Breast epithelium (tissue), 4 donors: ENCODE results near the gene TRAPPC5. TPM values are rescaled to one million over a fixed set of nuclear protein-coding genes. Genes with fewer than 3 reads are reported as not detected.

ENCODE experiments used
- DNase-seq, 2 donors: peaks; one replicate each; pipeline ENCODE4 v3.0.0-alpha.2; 2019; ENCODE audit warnings: low spot score in 2 of 2
- H3K27ac ChIP-seq, 2 donors: fragments of 200-600 bp; sonication (generic) in 1 of 2; one replicate each; pipeline ENCODE4 v1.5.1; 2016 to 2019; ENCODE audit warnings: mild to moderate bottlenecking in 1 of 2
- H3K27me3 ChIP-seq, 2 donors: fragments of 200-600 bp; sonication (generic) in 1 of 2; one replicate each; pipeline versions ENCODE4 v1.5.1 to v1.6.0; 2017 to 2019; ENCODE audit warnings: control low read depth in 1 of 2, mild to moderate bottlenecking in 1 of 2
- H3K36me3 ChIP-seq: fragments of 200-600 bp; one replicate; pipeline ENCODE4 v1.5.1; 2019
- H3K4me1 ChIP-seq, 2 donors: fragments of 200-600 bp; sonication (generic); one replicate each; pipeline ENCODE4 v1.5.1; 2016 to 2019; ENCODE audit warnings: control low read depth in 1 of 2
- H3K4me3 ChIP-seq, 3 donors: fragments of 200-600 bp; sonication (generic); 1 replicate in 2 of 3; 2 replicates in 1 of 3; pipeline ENCODE4 v1.5.1; 2016 to 2019; ENCODE audit warnings: mild to moderate bottlenecking in 3 of 3, moderate library complexity in 2 of 3
- H3K9me3 ChIP-seq, 2 donors: fragments of 200-600 bp; sonication (generic) in 1 of 2; one replicate each; pipeline ENCODE4 v1.5.1; 2016 to 2019; ENCODE audit warnings: control low read depth in 1 of 2
- POLR2A ChIP-seq: fragments of 450-650 bp; IDR thresholded peaks from one replicate; pipeline ENCODE4 v1.6.1; 2016; ENCODE audit warnings: antibody characterized with exemption, mild to moderate bottlenecking, moderate library complexity
- POLR2AphosphoS5 ChIP-seq, 3 donors: sonication (generic); formaldehyde crosslinking; IDR thresholded peaks; one replicate each; pipeline ENCODE4 v1.6.1; 2017; ENCODE audit warnings: antibody characterized with exemption in 3 of 3
- intact Hi-C: fragments of 100-400 bp; cut with DNase I; formaldehyde crosslinking; loops from one replicate; pipeline ENCODE4 v1.15.1; 2023; ENCODE audit warnings: low total_unique reads
- total RNA-seq, 3 donors: library from RNA; depleted of rRNA; stranded (reverse); fragments of >200 nt; gene quantifications; one replicate each; pipeline ENCODE4 v1.1.0, GENCODE V29; 2016
- TF ChIP-seq, protein P1 (sequence below), 3 donors: fragments of 450-650 bp; IDR thresholded peaks; one replicate each; pipeline ENCODE4 v1.5.1; 2016 to 2017; ENCODE audit warnings: antibody characterized with exemption in 3 of 3, mild to moderate bottlenecking in 3 of 3, moderate library complexity in 3 of 3

TRAPPC5 gene
- total RNA-seq, 3 donors from 2014 or later, result 34.7 to 84.0 (median 62.6) TPM

DNA sequence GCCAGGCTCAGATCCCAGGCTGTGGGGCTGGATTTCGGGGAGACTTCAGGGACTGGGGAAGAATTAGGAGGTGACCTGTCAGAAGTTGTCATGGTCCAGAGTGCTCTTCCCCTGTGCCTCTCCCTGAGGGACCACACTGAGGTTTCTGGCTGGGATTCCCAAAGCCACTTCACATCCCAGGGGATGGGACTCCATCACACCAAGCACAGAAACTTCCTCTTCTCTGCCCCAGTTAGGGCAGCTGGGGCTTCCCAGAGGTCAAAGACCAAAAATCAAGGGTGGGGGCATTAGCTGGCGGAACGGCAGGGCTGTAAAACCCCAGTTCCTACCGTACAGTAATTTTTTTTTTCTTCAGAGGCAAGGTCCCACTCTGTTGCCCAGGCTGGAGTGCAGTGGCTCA, 13.9 kb downstream of the TRAPPC5 start:
- H3K36me3 ChIP-seq, result no peaks in the 10 kb centered on the region
- no peak for DNase-seq
- peaks cover 0 to 42% of the 10 kb centered on the region in 2 donors for H3K27me3 ChIP-seq
- no peak for TF ChIP-seq POLR2AphosphoS5 (IDR thresholded peaks at IDR 0.05)
- TF ChIP-seq, protein P1, sequence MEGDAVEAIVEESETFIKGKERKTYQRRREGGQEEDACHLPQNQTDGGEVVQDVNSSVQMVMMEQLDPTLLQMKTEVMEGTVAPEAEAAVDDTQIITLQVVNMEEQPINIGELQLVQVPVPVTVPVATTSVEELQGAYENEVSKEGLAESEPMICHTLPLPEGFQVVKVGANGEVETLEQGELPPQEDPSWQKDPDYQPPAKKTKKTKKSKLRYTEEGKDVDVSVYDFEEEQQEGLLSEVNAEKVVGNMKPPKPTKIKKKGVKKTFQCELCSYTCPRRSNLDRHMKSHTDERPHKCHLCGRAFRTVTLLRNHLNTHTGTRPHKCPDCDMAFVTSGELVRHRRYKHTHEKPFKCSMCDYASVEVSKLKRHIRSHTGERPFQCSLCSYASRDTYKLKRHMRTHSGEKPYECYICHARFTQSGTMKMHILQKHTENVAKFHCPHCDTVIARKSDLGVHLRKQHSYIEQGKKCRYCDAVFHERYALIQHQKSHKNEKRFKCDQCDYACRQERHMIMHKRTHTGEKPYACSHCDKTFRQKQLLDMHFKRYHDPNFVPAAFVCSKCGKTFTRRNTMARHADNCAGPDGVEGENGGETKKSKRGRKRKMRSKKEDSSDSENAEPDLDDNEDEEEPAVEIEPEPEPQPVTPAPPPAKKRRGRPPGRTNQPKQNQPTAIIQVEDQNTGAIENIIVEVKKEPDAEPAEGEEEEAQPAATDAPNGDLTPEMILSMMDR (IDR thresholded peaks at IDR 0.05), result no peak
- no peak for TF ChIP-seq POLR2A
- H3K27ac ChIP-seq, result no peak overlapping the region
- H3K4me3 ChIP-seq, result no peak overlapping the region
- H3K4me1 ChIP-seq, result no peaks in the 10 kb centered on the region
- no peaks in the 10 kb centered on the region for H3K9me3 ChIP-seq
- intact Hi-C loops, result no loop called here

- Histone ChIP-seq H3K9me3 (no peaks in the 10 kb centered on the region), H3K4me3 (no peak overlapping the region), H3K4me1 (no peaks in the 10 kb centered on the region), H3K36me3 (no peaks in the 10 kb centered on the region), H3K27ac (no peak overlapping the region), H3K27me3 (peaks cover 0 to 51% of the 10 kb centered on the region in 2 donors)
- intact Hi-C loops, result no loop called here
- DNase-seq, result no peak
- TF ChIP-seq, protein P1 (IDR thresholded peaks at IDR 0.05), result no peak
- TF ChIP-seq POLR2A (no peak), POLR2AphosphoS5 (IDR thresholded peaks at IDR 0.05) (no peak)
These were observed 17.2 kb downstream of the TRAPPC5 start for GRCh38 chr19:7697721-7698287.

GRCh38 chr19:7698583-7698982, 17.9 kb downstream of the TRAPPC5 start:
- H3K9me3 ChIP-seq, result no peaks in the 10 kb centered on the region
- DNase-seq, result no peak
- H3K4me1 ChIP-seq, result no peaks in the 10 kb centered on the region
- intact Hi-C loops, result no loop called here
- no peak overlapping the region for H3K27ac ChIP-seq
- peaks cover 0 to 51% of the 10 kb centered on the region in 2 donors for H3K27me3 ChIP-seq
- TF ChIP-seq POLR2A (no peak), POLR2AphosphoS5 (IDR thresholded peaks at IDR 0.05) (no peak)
- TF ChIP-seq, protein P1 (IDR thresholded peaks at IDR 0.05), result no peak
- no peak overlapping the region for H3K4me3 ChIP-seq
- H3K36me3 ChIP-seq, result no peaks in the 10 kb centered on the region

DNA sequence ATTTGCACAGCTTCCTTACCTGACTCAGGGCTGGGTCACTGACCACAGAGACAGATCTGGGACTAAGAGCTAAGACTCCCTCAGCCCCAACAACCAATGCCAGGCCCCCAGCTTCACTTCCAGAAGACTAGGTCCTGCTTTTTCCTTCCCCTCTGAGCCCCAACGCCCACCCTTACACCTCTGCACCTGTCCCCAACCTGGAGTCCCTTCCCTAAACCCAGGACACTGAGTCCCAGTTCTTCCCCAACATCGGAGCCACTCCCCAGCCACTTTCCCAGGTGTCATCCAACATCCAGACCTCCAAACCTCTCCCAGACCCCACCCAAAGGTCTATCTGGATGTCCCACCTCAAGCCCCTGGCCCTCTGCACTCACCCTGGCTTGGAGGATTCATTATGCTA, 18.4 kb downstream of the TRAPPC5 start:
- Histone ChIP-seq H3K9me3 (no peaks in the 10 kb centered on the region), H3K36me3 (no peaks in the 10 kb centered on the region), H3K27me3 (peaks cover 0 to 51% of the 10 kb centered on the region in 2 donors), H3K27ac (no peak overlapping the region), H3K4me1 (no peaks in the 10 kb centered on the region), H3K4me3 (no peak overlapping the region)
- intact Hi-C loops, result no loop called here
- TF ChIP-seq, protein P1 (IDR thresholded peaks at IDR 0.05), result no peak
- TF ChIP-seq POLR2AphosphoS5 (IDR thresholded peaks at IDR 0.05), result no peak
- TF ChIP-seq POLR2A, result no peak
- no peak for DNase-seq

DNA sequence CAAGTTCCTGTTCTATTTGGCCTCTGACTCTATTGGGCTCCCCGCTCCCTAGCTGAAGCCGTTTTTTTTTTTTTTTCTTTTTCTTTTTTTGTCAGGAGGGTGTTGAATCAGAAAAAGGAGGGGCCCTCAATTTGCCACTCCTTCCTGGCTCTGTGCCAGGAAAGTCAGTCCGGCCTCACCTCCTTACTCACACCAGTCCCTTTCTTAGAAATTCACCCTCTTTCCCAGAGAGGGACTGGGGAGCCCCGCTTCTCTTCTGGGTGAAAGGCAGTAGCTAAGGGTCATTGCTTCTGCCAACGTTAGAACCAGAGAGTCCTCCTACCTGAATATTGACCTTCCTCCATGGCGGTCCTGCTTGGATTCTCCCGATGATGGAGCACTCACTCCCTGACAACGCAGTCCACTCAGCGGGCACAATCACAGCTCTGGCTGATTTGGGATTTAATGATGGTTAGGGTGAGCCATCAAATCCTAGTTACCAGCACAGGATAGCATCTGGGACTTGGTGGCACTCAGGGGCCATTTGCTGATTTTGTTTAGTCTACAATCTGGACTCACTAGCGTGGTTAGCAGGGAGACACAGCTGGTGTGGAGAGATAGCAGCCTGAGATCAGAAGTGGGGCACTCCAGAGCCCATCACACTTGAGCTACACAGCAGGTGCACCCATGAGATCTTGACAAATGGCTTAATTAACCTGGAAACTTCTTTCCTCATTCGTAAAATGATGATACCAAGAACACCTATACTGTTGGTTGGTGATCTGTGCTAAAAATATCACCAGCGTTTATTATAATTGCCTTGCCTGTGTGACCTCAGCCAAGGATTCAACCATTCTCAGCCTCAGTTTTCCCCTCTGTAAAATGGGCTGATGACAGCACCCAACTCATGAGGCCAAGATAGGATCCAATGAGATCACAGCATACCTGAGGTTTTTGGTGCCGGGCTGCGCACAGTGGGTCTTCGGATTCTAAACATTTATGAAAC, 19.1 kb downstream of the TRAPPC5 start:
- no peak for TF ChIP-seq POLR2AphosphoS5 (IDR thresholded peaks at IDR 0.05)
- no peak for TF ChIP-seq POLR2A
- TF ChIP-seq, protein P1 (IDR thresholded peaks at IDR 0.05), result no peak
- intact Hi-C loops, result no loop called here
- H3K4me1 ChIP-seq, result no peaks in the 10 kb centered on the region

More for the DNA sequence above, 19.1 kb downstream of the TRAPPC5 start:
- no peaks in the 10 kb centered on the region for H3K36me3 ChIP-seq
- H3K9me3 ChIP-seq, result no peaks in the 10 kb centered on the region
- no peak overlapping the region for H3K4me3 ChIP-seq
- H3K27ac ChIP-seq, result no peak overlapping the region
- no peak for DNase-seq
- peaks cover 0 to 57% of the 10 kb centered on the region in 2 donors for H3K27me3 ChIP-seq
